A549 treated with AZD2906 at 1 μM for 4 hours (cell line): ENCODE results near the gene CLMN. TPM values are rescaled to one million over a fixed set of nuclear protein-coding genes. Genes with fewer than 3 reads are reported as not detected.

Experiments used
- total RNA-seq: library from RNA; stranded (reverse); fragments of 200-300 nt; extraction: Qiagen RNA extraction; gene quantifications from 5 replicates; pipeline ENCODE4 v1.2.3, GENCODE V29; 2022

Gene CLMN, protein sequence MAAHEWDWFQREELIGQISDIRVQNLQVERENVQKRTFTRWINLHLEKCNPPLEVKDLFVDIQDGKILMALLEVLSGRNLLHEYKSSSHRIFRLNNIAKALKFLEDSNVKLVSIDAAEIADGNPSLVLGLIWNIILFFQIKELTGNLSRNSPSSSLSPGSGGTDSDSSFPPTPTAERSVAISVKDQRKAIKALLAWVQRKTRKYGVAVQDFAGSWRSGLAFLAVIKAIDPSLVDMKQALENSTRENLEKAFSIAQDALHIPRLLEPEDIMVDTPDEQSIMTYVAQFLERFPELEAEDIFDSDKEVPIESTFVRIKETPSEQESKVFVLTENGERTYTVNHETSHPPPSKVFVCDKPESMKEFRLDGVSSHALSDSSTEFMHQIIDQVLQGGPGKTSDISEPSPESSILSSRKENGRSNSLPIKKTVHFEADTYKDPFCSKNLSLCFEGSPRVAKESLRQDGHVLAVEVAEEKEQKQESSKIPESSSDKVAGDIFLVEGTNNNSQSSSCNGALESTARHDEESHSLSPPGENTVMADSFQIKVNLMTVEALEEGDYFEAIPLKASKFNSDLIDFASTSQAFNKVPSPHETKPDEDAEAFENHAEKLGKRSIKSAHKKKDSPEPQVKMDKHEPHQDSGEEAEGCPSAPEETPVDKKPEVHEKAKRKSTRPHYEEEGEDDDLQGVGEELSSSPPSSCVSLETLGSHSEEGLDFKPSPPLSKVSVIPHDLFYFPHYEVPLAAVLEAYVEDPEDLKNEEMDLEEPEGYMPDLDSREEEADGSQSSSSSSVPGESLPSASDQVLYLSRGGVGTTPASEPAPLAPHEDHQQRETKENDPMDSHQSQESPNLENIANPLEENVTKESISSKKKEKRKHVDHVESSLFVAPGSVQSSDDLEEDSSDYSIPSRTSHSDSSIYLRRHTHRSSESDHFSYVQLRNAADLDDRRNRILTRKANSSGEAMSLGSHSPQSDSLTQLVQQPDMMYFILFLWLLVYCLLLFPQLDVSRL
- 4.8 to 8.1 TPM (median 6.9 TPM) in 5 replicates for total RNA-seq

DNA sequence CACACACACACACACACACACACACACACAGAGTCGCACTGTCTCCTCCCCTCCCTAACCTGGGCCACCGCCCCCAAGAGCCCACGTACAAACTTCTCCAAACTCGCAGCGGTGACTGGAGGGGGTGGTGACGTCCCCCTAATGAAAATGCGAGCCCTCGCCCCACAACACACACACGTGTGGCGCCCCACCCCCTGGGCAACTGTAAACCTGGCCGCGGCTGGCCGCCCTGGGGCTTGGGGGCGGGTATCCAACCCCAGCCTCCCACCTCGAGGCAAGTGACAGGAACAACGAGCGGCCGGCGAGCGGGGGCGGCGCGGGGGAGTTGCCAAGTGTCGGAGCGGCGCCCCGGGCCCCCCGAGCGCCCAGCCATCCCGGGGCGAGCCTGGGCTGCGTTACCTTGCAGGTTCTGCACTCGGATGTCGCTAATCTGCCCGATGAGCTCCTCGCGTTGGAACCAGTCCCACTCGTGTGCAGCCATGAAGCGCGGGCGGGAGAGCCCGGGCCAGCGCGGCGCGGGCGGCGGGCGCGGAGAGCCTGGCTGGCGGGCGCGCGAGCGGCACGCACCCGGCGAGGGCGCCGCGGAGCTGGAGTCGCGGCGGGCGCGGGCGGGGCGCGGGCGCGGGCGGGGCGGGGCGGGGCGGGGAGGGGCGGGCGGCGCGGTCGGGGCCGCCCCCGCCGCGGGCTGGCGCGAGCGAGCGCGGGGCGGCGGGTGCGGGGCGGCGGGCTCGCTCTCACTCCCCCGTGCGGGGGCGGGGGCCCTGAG is at the start of gene CLMN:
TSS of gene CLMN (minus strand) at position 597 of the 766 bp plus-strand sequence. CDS start at position 481, 116 bp downstream.

DNA sequence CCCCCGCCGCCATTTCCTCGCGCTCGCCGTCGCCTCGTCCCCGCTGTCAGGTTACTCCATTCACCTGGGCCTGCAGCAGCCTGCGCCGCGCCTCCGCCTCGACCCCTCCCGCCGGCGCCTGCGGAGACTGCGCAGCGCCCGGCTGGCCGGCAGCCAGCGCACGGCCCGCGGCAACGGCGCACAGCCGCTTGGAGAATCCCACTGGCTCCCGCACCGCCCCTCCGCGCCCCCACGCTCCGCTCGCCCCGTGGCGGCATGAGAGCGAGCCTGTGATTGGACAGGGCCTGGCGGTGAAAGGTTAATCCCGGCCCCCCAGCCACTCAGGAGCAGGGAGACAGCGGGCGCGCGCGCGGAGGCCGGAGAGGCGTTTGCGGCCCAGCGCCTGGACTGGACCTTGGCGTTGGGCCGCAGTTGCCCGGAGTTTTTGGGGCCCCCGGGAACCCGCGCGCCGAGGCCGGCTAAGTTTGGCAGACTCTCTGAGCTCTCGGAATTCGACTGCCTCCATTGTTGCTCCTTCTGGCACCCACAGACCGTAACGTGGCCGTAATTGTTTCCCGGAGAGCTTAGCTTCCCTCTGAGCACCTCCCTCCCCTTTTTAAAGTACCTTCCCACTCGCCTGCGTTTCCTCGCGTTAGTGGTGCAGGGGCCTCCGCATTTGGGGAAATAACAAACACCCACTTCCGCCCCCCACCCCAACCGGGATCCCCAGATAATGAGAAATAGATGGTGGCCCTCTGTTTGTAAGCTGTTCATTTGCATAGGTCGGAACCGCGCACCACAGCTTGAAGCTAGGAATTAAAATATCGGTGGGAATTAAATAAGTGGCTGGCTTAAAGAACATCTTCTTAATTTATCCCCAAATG is 162.2 kb downstream of the CLMN start, which contains the start of gene DICER1:
TSS of gene DICER1 (minus strand) at position 203 of the 863 bp plus-strand sequence. CDS start 24,071 bp downstream, outside the sequence.

Other genes with a start within 250 kb of the CLMN start
- gene DICER1, start 162.4 kb downstream of the CLMN start, total RNA-seq = 15.9 to 23.6 TPM (median 19.3 TPM) in 5 replicates
- 0.53 to 0.87 TPM (median 0.72 TPM) in 5 replicates for gene SYNE3, start 196.7 kb upstream of the CLMN start, total RNA-seq
- gene GLRX5, start 215.1 kb upstream of the CLMN start, total RNA-seq = 45.3 to 70.4 TPM (median 69.3 TPM) in 5 replicates